ENCODE measurements around the gene STK26. TPM values are rescaled to one million over a fixed set of nuclear protein-coding genes. Genes with fewer than 3 reads are reported as not detected.

STK26 gene
- total and polyA plus RNA-seq, 8 donors, result 13.1 to 23.1 (median 20.0) TPM

GRCh38 chrX:131985526-131986049 lies 37.5 kb upstream of the STK26 start:
- Histone ChIP-seq H3K4me3 (no peak overlapping the region), H3K27me3 (peaks cover 0 to 15% of the 10 kb centered on the region in 2 donors), H3K27ac (no peak overlapping the region), H3K4me1 (peaks cover 0 to 4% of the 10 kb centered on the region in 2 donors), H3K9me3 (no peaks in the 10 kb centered on the region), H3K36me3 (no peaks in the 10 kb centered on the region)
- DNase-seq (no peak), ATAC-seq (no peak)
- intact Hi-C loops (cut with DNase I), result no loop called here
- TF ChIP-seq, protein P1, sequence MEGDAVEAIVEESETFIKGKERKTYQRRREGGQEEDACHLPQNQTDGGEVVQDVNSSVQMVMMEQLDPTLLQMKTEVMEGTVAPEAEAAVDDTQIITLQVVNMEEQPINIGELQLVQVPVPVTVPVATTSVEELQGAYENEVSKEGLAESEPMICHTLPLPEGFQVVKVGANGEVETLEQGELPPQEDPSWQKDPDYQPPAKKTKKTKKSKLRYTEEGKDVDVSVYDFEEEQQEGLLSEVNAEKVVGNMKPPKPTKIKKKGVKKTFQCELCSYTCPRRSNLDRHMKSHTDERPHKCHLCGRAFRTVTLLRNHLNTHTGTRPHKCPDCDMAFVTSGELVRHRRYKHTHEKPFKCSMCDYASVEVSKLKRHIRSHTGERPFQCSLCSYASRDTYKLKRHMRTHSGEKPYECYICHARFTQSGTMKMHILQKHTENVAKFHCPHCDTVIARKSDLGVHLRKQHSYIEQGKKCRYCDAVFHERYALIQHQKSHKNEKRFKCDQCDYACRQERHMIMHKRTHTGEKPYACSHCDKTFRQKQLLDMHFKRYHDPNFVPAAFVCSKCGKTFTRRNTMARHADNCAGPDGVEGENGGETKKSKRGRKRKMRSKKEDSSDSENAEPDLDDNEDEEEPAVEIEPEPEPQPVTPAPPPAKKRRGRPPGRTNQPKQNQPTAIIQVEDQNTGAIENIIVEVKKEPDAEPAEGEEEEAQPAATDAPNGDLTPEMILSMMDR (IDR thresholded peaks at IDR 0.05), result no peak

GRCh38 chrX:131987252-131987651 lies 35.9 kb upstream of the STK26 start:
- DNase-seq, result no peak
- Histone ChIP-seq H3K27me3 (peaks cover 0 to 6% of the 10 kb centered on the region in 2 donors), H3K4me1 (peaks cover 0 to 4% of the 10 kb centered on the region in 2 donors), H3K9me3 (no peaks in the 10 kb centered on the region), H3K36me3 (no peaks in the 10 kb centered on the region), H3K27ac (peak overlapping the region in 1 of 2 donors; percentile 78), H3K4me3 (no peak overlapping the region)
- intact Hi-C loops (cut with DNase I), result no loop called here
- TF ChIP-seq, protein P1 (IDR thresholded peaks at IDR 0.05), result no peak
- ATAC-seq, result no peak

- Histone ChIP-seq H3K4me3 (no peak overlapping the region), H3K27ac (no peak overlapping the region), H3K27me3 (peaks cover 0 to 6% of the 10 kb centered on the region in 2 donors), H3K4me1 (peaks cover 0 to 4% of the 10 kb centered on the region in 2 donors), H3K36me3 (no peaks in the 10 kb centered on the region), H3K9me3 (no peaks in the 10 kb centered on the region)
- intact Hi-C loops (cut with DNase I), result no loop called here
- DNase-seq (no peak), ATAC-seq (no peak)
- TF ChIP-seq, protein P1 (IDR thresholded peaks at IDR 0.05), result no peak
These were observed 34.9 kb upstream of the STK26 start for GRCh38 chrX:131988236-131988635.

DNA sequence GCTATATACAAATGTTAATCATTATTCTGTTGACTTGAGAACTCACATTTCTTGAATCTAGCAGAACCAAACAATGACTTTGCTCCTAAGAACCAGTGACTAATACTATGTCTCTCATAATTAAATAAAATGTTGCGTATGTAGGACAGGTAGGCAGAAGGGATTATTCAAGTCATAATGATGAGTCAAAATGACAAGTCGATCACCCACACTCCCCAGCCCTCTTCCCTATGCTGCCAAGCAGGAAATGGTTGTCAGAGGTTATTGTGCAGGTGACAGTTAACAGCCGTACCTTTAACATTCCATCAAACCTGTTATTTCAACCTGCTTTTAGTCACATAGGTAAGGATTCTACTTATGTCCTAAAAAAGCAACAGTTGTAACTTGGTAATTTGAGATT lies 22.0 kb upstream of the STK26 start:
- TF ChIP-seq, protein P1 (IDR thresholded peaks at IDR 0.05), result no peak
- no peak for ATAC-seq
- H3K36me3 ChIP-seq, result no peaks in the 10 kb centered on the region
- H3K4me3 ChIP-seq, result no peak overlapping the region
- no peaks in the 10 kb centered on the region for H3K9me3 ChIP-seq
- intact Hi-C loops (cut with DNase I), result no loop called here
- H3K27ac ChIP-seq, result no peak overlapping the region
- H3K4me1 ChIP-seq, result no peaks in the 10 kb centered on the region
- H3K27me3 ChIP-seq, result peaks cover 0 to 4% of the 10 kb centered on the region in 2 donors
- no peak for DNase-seq

GRCh38 chrX:132004728-132005127 lies 18.4 kb upstream of the STK26 start:
- H3K4me3 ChIP-seq, result no peak overlapping the region
- no peak for ATAC-seq

More at GRCh38 chrX:132004728-132005127, 18.4 kb upstream of the STK26 start:
- intact Hi-C loops (cut with DNase I), result no loop called here
- H3K36me3 ChIP-seq, result no peaks in the 10 kb centered on the region
- DNase-seq, result no peak
- TF ChIP-seq, protein P1 (IDR thresholded peaks at IDR 0.05), result no peak
- no peaks in the 10 kb centered on the region for H3K4me1 ChIP-seq
- H3K27me3 ChIP-seq, result peaks cover 0 to 15% of the 10 kb centered on the region in 2 donors
- H3K27ac ChIP-seq, result no peak overlapping the region
- H3K9me3 ChIP-seq, result no peaks in the 10 kb centered on the region

Data from left lung (tissue), 10 donors.